GM10847 (cell line): ENCODE measurements around the gene KIF15.

Source experiments
- POLR2A ChIP-seq: IDR thresholded peaks from 2 replicates; pipeline ENCODE4 v1.6.1; 2011; ENCODE audit not compliant: insufficient read length; ENCODE audit errors: extremely low read depth

KIF15 gene

DNA sequence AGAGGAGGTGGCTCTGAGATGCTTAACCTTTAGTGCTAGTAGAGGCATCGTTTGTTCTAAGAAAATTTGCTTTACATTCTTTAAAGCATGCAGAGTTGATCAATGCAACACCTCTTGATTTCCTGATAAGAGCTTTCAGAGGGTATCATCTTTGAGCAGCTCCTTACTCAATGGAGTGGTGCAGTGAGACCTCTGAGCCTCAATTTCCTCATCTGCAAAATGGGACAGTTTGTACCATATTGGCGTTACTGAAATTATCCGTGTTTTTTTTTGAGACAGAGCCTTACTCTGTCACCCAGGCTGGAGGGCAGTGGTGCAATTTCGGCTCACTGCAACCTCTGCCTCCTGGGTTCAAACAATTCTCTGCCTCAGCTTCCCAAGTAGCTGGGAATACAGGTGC lies 98.5 kb downstream of the KIF15 start:
- no peak for TF ChIP-seq POLR2A

DNA sequence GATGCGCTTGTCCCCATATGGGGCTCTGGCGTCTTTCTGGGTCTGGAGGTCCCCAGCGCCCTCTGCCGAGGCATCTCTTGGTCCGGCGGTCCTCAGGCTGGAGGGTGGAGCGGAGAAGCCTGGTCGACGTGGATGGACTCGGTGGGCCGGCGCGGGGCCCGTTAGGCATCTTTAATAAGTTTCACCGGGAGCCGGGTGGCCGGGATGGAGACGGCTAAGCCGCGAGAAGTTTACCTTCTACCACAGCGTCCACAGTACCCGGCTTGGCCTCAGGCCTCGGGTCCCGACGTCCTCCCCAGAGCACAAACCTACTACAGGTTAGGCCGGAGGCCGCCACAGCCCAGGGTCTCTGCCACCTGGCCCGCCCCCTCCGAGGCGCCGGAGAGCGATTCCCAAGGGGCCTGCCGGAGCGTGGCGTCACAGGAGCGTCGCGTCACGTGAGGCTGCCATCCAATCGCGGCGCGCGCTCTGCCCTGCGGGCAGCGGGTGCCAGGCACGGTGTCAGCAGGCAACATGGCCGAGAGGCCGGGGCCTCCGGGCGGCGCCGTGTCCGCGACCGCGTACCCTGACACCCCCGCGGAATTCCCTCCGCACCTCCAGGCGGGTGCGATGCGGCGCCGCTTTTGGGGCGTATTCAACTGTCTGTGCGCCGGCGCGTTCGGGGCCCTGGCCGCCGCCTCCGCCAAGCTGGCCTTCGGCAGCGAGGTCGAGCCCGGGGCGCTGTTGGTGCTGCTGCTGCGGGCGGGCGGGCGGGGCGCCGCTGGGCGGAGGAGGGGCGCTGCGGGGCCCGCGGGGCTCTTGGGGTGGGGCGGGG lies 100.0 kb downstream of the KIF15 start, which contains the start of gene TMEM42:
TSS of gene TMEM42 (plus strand) at position 501 of the 814 bp plus-strand sequence. CDS start at position 514, 13 bp downstream.
- peak; percentile 78 for TF ChIP-seq POLR2A

DNA sequence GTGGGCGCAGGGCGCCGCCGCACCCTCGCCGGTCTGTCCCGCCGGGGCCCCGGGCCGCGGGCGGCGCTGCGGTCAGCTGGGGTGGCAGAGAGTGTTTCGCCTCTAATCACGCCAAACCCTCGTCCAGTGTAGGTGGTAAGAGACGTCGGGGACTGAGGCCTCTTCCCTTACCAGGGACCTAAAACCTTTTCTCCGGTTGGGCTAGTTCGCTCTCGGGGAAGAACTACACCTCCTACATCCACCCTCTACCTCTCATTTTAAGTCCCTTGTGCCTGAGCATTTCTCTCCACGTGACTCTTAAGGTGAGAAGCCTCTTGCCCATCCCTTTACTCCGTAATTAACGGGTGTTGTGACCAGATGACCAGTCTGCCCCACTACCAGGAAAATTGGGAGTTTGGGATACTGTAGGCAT lies 100.6 kb downstream of the KIF15 start:
- no peak for TF ChIP-seq POLR2A

DNA sequence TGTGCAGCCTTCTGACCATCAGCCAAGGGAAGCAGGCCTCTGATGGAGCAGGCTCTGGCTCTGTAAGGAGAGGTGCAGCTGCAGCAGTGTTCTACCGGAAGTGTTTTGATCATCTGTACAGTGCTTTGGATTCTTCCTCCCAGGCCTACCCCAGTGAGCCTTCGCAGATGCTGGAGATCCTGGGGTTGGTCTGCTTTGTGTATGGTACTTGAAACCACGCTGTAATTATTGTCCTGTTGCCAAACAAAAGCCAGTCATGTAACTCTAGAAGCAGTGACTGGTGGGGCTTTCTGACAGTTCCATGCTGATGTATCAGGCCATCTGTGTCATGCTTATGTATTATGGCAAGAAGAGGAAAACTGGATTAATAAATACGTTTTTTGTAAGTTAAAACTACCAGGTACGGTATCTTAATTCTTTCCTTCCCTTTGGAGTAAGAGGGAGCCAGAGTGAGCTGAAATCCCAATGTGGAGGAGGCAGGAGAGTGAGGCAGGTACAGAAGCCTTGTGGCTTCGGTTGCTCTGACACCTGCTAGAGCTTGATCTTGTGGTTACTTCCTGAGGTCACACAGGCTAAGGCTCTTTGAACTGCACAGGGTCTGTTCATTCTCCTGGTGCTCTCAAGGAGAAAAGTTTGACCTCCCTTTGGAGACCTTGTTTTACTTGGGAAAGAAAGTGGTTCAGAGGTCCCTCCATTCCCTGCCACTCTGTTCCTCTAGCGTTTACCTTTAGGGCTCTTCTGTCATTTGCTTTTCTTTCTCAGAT lies 103.9 kb downstream of the KIF15 start:
- no peak for TF ChIP-seq POLR2A

DNA sequence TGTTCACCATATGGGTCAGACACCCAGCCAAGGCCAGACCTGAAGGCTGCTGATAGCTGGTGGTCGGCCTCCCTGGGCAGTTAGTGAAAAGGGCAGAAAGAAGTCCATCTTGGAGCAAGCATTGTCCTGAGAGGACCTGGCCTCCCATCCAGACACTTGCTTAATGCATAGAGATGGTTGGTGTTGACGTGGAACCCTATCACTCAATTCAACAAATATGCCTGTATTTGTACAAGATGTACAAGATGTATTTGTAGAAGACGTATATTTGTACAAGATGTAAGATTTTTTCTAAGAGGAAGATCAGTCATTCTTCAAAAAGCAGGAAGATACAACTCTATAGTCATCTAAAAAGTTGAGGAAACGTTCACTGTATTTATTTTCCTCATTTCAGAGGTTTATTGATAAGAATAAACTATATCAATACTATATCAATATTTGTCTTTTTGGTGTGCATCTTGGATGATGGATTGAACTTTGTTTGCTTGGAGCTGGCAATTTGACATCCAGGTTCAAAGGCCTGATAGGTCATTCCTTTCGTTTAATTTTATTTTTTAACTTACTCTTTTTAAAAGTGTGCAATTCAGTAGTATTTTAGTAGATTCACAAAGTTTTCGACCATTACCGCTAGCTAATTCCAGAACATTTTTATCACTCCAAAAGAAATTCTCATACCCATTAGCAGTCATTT lies 106.0 kb downstream of the KIF15 start:
- TF ChIP-seq POLR2A, result no peak

DNA sequence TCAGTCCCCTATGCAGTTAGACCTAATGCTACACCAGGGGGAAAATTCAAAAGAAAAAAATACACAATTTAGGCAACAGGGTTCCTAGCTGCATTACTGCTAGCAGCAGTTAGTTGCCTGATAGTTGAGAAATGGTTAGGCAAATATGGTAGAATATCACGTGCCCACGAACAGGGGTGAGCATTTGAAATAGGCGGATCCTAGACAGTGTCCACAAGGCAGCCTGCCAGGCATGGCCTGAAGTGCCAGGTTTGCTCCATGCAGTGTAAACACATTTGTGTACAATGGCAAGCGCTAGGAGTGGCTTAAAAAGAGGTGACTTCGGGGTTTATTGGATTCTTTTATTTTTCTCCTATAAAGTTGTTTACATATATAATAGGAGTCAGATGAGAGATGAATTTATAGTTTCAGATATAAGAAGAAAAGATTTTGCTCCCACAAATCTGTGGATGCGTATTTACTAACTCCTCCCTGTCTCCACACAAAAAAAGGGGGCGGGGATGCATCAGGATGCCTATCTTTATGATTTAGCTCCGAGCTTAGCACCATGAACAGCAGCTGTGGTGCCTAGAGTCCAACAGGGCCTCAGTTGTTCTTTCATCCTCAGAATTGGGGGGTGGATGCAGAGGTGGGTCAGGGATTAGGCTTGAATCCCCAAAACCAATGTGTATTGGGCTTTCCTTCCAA lies 108.9 kb downstream of the KIF15 start:
- TF ChIP-seq POLR2A, result no peak

DNA sequence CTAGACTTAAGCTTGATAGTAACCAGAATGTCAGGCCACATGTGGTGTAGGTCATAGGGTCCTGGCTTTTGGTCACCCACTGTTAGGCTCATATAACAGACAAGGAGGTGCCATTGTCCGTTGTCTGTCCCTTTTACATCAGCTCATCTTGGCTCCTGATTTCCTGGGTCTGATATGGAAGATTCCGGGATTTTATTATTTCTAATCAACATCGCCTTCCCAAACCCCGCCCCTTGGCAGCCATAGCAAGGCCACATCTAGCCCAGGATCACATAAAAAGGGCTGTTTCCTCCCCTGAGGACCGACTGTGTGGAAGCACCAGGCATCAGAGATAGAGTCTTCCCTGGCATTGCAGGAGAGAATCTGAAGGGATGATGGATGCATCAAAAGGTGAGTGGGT lies 112.7 kb downstream of the KIF15 start, which contains the start of gene TGM4:
TSS of gene TGM4 (plus strand) at position 301 of the 400 bp plus-strand sequence. CDS start at position 372, 71 bp downstream.
- no peak for TF ChIP-seq POLR2A

DNA sequence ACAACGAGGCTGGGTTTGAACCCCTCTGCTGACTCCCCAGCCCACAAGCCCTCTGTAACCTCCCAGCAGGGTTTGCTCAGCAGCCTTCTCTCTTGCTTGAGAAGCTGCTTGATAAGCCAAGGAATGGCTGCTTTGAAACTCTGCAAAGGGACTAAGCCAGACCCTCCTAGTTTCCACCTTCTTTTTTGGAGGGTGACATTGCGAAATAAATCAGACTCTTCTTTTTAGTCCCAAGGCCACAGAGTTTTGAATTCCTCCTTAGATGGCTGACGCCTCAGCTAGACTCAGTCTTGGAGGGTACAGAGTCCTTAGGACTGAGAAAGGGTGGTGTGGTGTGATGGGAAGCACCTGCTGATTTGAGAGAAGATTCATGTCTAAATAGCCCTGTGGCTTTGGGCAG lies 114.0 kb downstream of the KIF15 start:
- TF ChIP-seq POLR2A, result no peak

DNA sequence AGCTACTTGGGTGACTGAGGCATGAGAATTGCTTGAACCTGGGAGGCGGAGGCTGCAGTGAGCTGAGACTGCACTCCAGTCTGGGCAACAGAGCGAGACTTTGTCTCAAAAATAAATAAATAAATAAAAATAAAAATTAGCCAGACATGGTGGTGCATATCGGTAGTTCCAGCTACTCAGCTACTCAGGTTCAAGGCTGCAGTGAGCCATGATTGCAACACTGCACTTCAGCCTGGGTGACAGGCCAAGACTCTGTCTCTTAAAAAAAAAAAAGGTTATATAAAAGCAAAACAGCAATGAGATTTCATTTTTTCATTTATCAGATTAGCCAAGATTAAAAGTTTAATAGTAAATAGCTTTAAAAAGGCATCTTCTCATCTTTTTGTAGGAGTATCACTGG lies 115.7 kb downstream of the KIF15 start:
- TF ChIP-seq POLR2A, result no peak

DNA sequence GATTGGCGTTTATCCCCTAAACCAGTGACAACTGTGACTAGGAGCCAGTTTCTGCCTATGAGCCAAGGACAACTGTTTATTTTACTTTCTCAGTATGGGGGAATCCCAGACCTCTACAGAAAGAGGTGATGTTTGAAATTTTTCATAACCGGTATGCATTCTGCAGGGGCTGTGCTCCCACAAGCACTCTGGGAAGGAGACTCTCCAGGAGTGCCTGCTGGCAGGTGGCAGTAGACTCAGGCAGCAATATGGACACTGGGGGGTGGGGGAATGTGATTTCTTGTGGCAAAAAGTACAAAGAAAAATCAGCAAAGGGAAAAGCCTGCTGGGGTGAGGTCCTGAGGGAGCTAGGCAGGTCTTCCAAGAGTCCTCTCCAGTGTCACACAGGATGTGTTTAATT lies 118.7 kb downstream of the KIF15 start:
- TF ChIP-seq POLR2A, result no peak

DNA sequence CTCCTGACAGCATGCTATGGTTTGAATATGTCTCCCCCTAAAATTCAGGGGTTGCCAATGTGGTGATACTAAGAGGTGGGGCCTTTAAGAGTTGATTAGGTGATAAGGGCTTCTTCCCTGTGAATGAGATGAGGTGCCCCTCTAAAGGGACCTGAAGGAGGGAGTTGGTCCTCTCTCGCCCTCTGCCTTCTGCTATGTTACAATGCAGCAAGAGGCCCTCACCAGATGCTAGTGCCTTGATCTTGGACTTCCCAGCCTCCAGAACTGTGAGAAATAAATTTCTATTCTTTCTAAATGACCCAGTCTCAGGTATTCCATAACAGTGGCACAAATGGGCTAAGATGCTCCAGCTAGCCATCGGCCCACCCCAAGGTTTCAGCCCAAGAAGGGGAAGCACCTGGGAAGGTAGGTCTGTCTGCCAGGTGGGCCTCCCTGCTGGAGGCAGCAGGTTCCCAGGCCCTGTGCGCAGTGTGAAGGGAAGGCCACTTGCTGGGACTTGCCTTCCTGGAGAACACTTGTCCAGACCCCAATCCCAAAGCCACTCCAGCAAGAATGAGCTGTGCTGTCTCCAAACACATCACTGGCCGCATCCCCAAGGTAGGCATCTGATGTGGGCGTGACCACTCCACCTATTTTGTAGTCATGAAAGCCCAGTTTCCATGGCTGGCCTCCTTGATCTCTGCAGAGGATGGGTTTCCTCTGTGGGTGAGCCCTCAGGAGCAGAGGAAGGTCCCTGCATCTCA lies 121.8 kb downstream of the KIF15 start:
- TF ChIP-seq POLR2A, result no peak

DNA sequence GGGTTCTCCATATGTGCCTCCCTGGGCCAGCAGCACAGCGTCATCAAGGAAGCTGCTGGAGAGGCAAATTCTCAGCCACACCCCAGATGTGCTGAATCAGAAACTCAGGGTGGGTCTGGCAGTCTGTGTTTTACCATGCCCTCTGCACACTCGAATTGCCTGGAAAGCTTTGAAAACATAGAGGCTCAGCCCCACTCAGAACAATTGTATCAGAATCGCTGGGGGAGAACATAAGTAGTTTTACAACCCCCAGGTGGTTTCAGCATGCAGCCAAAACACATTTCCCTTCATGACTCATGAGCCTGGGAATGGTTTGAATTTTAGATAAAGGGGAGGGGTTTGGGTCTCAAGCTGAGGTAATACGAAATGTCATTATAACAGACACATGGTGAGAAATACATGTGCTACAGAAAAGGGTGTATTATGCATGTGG lies 122.4 kb downstream of the KIF15 start:
- TF ChIP-seq POLR2A, result no peak

DNA sequence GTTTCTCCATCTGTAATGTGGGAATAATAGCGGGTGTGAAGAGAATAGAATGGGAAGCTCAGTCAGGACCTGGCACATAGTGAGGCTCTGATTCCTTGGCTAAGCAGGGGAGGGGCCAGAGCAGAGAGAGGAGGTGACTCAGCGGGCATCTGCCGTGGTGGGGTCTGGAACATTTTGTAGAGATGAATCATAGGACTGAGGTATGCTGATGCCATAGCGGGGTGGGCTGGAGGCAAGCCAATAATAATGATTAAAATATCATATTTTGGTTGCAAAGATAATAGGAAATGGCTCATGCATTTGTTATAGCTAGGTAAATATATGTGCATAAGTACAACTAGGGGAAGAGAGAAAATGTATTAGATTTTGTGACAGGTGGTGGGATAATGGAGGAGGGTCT lies 124.0 kb downstream of the KIF15 start:
- no peak for TF ChIP-seq POLR2A

DNA sequence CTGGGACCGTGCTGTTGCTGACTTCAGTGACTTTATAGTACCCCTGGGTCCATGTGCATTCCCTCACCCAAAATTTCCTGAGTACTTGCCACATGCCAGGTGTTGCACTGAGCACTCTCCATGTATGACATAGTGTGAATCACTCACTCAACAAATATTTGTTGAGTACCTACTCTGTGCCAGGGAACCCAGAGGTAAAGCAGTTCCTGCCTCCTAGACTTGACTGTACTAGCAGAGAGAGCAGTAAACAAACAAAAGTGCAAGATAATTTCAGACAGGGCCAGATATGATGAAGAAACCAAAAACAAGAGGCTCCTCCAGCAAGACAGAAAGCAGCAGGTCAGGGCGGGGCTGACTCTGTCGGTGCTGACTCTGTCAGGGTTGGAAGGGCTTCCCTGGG lies 125.0 kb downstream of the KIF15 start:
- no peak for TF ChIP-seq POLR2A
